Naive thymus-derived CD4-positive, alpha-beta T cell (primary cell): ENCODE measurements around the gene ETV6. TPM values are rescaled to one million over a fixed set of nuclear protein-coding genes. Genes with fewer than 3 reads are reported as not detected.

Source experiments
- ATAC-seq: fragments of 150-1000 bp; cut with Tn5 transposase; 2 replicates; pipeline ENCODE4 v1.10.0; 2021; ENCODE audit warnings: mild to moderate bottlenecking, moderate library complexity
- CTCF ChIA-PET: fragments of 350-600 bp; sonication (Branson Sonifier 250); formaldehyde crosslinking; loops from one replicate; lab custom pipeline; 2021; ENCODE audit warnings: antibody characterized with exemption; lab: Charles Lee
- POLR2A ChIA-PET: fragments of 350-600 bp; sonication (Branson Sonifier 250); formaldehyde crosslinking; loops from one replicate; lab custom pipeline; 2021; ENCODE audit warnings: antibody characterized with exemption, inconsistent platforms; lab: Charles Lee
- DNase-seq, 9 donors: peaks; one replicate each; pipeline versions ENCODE4 v3.0.0 to v3.0.0-alpha.2; 2020 to 2022; ENCODE audit warnings: mixed read lengths in 1 of 9
- H3K27ac ChIP-seq: one replicate; pipeline ENCODE4 v1.7.0; 2013; ENCODE audit warnings: mild to moderate bottlenecking, low read depth, low read length, moderate library complexity
- H3K27me3 ChIP-seq, 2 donors: one replicate each; pipeline ENCODE4 v1.7.0; 2013; ENCODE audit warnings: low read length in 2 of 2, mild to moderate bottlenecking in 2 of 2, moderate library complexity in 2 of 2; ENCODE audit not compliant: control insufficient read depth in 2 of 2, insufficient read depth in 2 of 2
- H3K36me3 ChIP-seq, 3 experiments: 1 replicate in 2 of 3; 2 replicates in 1 of 3; pipeline ENCODE4 v1.7.0; 2013; ENCODE audit warnings: low read length in 3 of 3, mild to moderate bottlenecking in 3 of 3, moderate library complexity in 1 of 3; ENCODE audit not compliant: insufficient read depth in 3 of 3, control insufficient read depth in 2 of 3
- H3K4me1 ChIP-seq, 2 donors: one replicate each; pipeline ENCODE4 v1.7.0; 2013; ENCODE audit warnings: low read length in 2 of 2, mild to moderate bottlenecking in 2 of 2, moderate library complexity in 1 of 2; ENCODE audit not compliant: control insufficient read depth in 2 of 2, insufficient read depth in 2 of 2
- H3K4me3 ChIP-seq: 2 replicates; pipeline ENCODE4 v1.7.0; 2013; ENCODE audit warnings: mild to moderate bottlenecking, low read length
- H3K9me3 ChIP-seq, 3 experiments: 1 replicate in 2 of 3; 2 replicates in 1 of 3; pipeline ENCODE4 v1.7.0; 2013; ENCODE audit warnings: low read length in 3 of 3; ENCODE audit not compliant: control insufficient read depth in 2 of 3
- H3K27ac Mint-ChIP-seq, 9 donors: one replicate each; pipeline ENCODE4 v1.8.0; 2020 to 2022; ENCODE audit warnings: mixed read lengths in 9 of 9, mild to moderate bottlenecking in 8 of 9, moderate library complexity in 5 of 9, inconsistent platforms in 2 of 9
- H3K27me3 Mint-ChIP-seq, 5 donors: one replicate each; pipeline ENCODE4 v1.8.0; 2021 to 2022; ENCODE audit warnings: mixed read lengths in 5 of 5, mild to moderate bottlenecking in 1 of 5
- H3K36me3 Mint-ChIP-seq, 5 donors: one replicate each; pipeline ENCODE4 v1.8.0; 2020 to 2022; ENCODE audit warnings: mixed read lengths in 5 of 5, mild to moderate bottlenecking in 3 of 5, inconsistent platforms in 1 of 5
- H3K4me1 Mint-ChIP-seq, 7 donors: one replicate each; pipeline ENCODE4 v1.8.0; 2020 to 2022; ENCODE audit warnings: mixed read lengths in 7 of 7, mild to moderate bottlenecking in 3 of 7, inconsistent platforms in 1 of 7
- H3K4me3 Mint-ChIP-seq, 10 donors: one replicate each; pipeline ENCODE4 v1.8.0; 2020 to 2022; ENCODE audit warnings: mild to moderate bottlenecking in 10 of 10, mixed read lengths in 10 of 10, moderate library complexity in 6 of 10, inconsistent platforms in 2 of 10
- H3K9me3 Mint-ChIP-seq, 11 donors: one replicate each; pipeline ENCODE4 v1.8.0; 2020 to 2022; ENCODE audit warnings: mixed read lengths in 11 of 11, mild to moderate bottlenecking in 4 of 11, inconsistent platforms in 1 of 11, moderate library complexity in 1 of 11
- intact Hi-C, 2 donors: fragments of 100-400 bp; cut with micrococcal nuclease; formaldehyde crosslinking; loops; one replicate each; pipeline ENCODE4 v1.15.1; 2023
- polyA plus RNA-seq, 2 donors: library from polyadenylated mRNA; unstranded; fragments of 300-500 nt; fragmentation: Illumina TruSeq; gene quantifications; one replicate each; pipeline ENCODE4 v1.2.3, GENCODE V29; 2021
- total RNA-seq, 6 experiments: library from RNA in 5 of 6; stranded (reverse) in 5 of 6; gene quantifications; 1 replicate in 5 of 6; 2 replicates in 1 of 6; pipeline ENCODE4 v1.2.3 and lab custom pipeline; 2021 to 2026

ETV6 gene
- total and polyA plus RNA-seq, 7 experiments from 2014 or later: 2.2 to 70.3 (median 25.3) TPM

DNA sequence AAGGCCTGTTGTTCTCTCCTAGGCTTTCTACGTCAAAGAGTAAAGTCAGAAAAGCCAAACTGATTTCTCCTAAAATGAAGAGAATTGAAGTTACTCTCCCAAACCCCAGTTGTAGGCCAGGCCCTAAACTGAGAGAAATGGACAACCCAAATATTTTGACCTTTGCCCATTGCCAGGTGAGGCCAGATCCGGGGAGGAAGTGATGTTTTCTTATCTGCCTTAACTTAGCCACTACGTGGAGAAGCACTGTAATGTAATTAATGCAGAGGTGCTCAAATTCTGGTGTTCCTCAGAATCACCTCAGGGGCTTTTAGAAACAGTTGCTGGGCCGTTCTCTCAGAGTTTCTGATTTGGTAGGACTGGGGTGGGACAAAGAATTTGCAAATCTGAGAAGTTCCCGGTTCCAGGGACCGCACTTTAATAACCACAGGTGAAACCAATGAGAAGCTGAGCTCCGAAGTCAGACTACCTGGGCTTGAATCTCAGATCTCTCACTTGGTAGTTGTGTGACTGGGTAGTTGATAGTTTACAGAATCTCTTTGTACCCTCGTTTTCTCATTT, 73.2 kb downstream of the ETV6 start:
- H3K4me1 ChIP-seq: peaks cover 3 to 17% of the 10 kb centered on the region in 2 donors
- no peak for DNase-seq
- no peaks in the 10 kb centered on the region for H3K9me3 ChIP-seq
- Mint-ChIP-seq H3K36me3 (peaks cover 0 to 44% (median 5%) of the 10 kb centered on the region in 5 donors), H3K27me3 (no peaks in the 10 kb centered on the region), H3K27ac (peak overlapping the region in 2 of 9 donors; percentile 7 to 28), H3K4me3 (no peak overlapping the region), H3K9me3 (peaks cover 0 to 4% (median 0%) of the 10 kb centered on the region in 11 donors), H3K4me1 (peaks cover 28 to 77% (median 46%) of the 10 kb centered on the region in 7 donors)
- intact Hi-C loops: loop anchor here in 1 of 2 donors (5.0 kb wide), 1 partner anchor 1825 kb away; no protein-coding TSS in a partner anchor
- no peaks in the 10 kb centered on the region for H3K27me3 ChIP-seq
- CTCF ChIA-PET: no interaction called here
- no peak overlapping the region for H3K27ac ChIP-seq
- ATAC-seq: no peak
- POLR2A ChIA-PET: no interaction called here
- no peaks in the 10 kb centered on the region for H3K36me3 ChIP-seq
- no peak overlapping the region for H3K4me3 ChIP-seq

DNA sequence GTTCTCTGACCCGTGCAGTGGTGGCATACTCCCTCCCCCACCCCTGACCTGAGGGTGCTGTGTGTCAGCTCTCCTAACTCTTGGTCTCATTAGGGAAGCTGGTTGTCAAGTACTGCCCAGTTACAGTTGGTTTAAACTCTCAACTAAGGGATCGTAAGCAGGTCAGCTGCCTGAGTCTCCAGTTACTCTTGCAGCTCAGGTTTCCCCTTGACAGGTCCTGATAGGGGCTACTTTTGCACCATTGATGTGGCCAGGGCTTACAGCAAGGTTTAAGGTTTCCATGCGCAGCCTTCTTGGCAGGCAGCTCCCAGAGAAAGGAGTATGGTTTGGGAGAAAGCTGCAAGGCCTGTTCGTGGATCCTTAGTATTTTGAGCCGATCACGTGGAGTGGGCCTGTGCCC, 74.5 kb downstream of the ETV6 start:
- H3K27ac Mint-ChIP-seq: peak overlapping the region in 2 of 9 donors; percentile 16 to 24
- H3K27me3 Mint-ChIP-seq: no peaks in the 10 kb centered on the region
- H3K4me3 Mint-ChIP-seq: no peak overlapping the region
- ChIA-PET CTCF (no interaction called here), POLR2A (no interaction called here)
- ATAC-seq (no peak), DNase-seq (no peak)
- no peak overlapping the region for H3K27ac ChIP-seq
- no peaks in the 10 kb centered on the region for H3K36me3 ChIP-seq
- H3K36me3 Mint-ChIP-seq: peaks cover 0 to 42% (median 5%) of the 10 kb centered on the region in 5 donors
- H3K4me3 ChIP-seq: no peak overlapping the region
- intact Hi-C loops: loop anchor here in 1 of 2 donors (5.0 kb wide), 1 partner anchor 1827 kb away; no protein-coding TSS in a partner anchor
- H3K4me1 Mint-ChIP-seq: peaks cover 34 to 72% (median 47%) of the 10 kb centered on the region in 7 donors
- no peaks in the 10 kb centered on the region for H3K27me3 ChIP-seq
- H3K4me1 ChIP-seq: peaks cover 3 to 25% of the 10 kb centered on the region in 2 donors
- H3K9me3 ChIP-seq: no peaks in the 10 kb centered on the region
- H3K9me3 Mint-ChIP-seq: peaks cover 0 to 4% (median 0%) of the 10 kb centered on the region in 11 donors

DNA sequence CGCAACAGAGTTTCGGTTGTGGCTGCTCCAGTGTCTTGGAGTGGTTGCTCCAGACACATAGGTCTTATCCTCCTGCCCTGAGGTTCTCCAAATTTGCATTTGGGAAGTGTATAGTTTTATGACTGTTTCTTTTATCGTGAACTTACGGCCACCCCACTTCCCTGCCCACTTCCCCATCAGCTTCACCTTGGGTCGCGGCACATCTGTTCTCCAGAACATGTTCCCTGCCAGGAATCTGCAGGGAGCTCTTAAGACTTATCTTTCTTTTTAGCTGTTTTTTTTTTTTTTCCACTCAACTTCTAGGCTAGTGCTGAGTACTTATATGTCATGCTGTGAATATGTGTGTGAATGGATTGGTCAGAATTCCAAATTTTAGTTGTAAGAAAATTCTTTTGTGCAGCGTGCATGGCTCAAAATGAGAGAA, 75.4 kb downstream of the ETV6 start:
- CTCF ChIA-PET: interaction anchor here (0.6 to 0.7 kb wide), 2 partner anchors 40 to 632 kb away, joined by 3 read pairs; partner anchors contain the start of gene BORCS5
- H3K4me3 Mint-ChIP-seq: no peak overlapping the region
- intact Hi-C loops: loop anchor here in 1 of 2 donors (5.0 kb wide), 1 partner anchor 1828 kb away; no protein-coding TSS in a partner anchor
- Histone ChIP-seq H3K27me3 (no peaks in the 10 kb centered on the region), H3K9me3 (no peaks in the 10 kb centered on the region), H3K36me3 (no peaks in the 10 kb centered on the region), H3K27ac (no peak overlapping the region), H3K4me3 (no peak overlapping the region), H3K4me1 (peaks cover 3 to 34% of the 10 kb centered on the region in 2 donors)
- H3K27me3 Mint-ChIP-seq: no peaks in the 10 kb centered on the region
- POLR2A ChIA-PET: no interaction called here
- H3K27ac Mint-ChIP-seq: peak overlapping the region in 4 of 9 donors; percentile 2 to 60 (median 39)
- H3K9me3 Mint-ChIP-seq: peaks cover 0 to 4% (median 0%) of the 10 kb centered on the region in 11 donors
- no peak for DNase-seq
- peaks cover 0 to 38% (median 5%) of the 10 kb centered on the region in 5 donors for H3K36me3 Mint-ChIP-seq
- no peak for ATAC-seq
- H3K4me1 Mint-ChIP-seq: peaks cover 40 to 72% (median 56%) of the 10 kb centered on the region in 7 donors

DNA sequence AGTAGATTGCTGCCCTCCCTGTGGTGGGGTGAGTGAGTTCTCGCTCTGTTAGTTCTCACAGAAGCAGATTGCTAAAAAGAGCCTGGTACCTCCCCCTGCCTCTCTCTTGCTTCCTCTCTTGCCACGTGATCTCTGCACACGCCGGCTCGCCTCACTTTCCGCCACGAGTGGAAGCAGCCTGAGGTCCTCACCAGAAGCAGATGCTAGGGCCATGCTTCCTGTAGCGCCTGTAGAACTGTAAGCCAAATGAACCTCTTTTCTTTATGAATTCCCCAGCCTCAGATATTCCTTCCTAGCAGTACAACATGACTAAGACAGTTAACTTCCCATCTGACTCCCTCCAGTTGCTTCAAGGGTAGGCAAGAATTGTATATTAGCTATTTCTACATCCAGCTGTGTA, 76.2 kb downstream of the ETV6 start:
- Histone ChIP-seq H3K4me3 (no peak overlapping the region), H3K4me1 (peaks cover 7 to 42% of the 10 kb centered on the region in 2 donors), H3K27me3 (no peaks in the 10 kb centered on the region), H3K36me3 (no peaks in the 10 kb centered on the region), H3K9me3 (no peaks in the 10 kb centered on the region), H3K27ac (no peak overlapping the region)
- intact Hi-C loops: loop anchor here in 1 of 2 donors (2.0 kb wide), 2 partner anchors 87 to 307 kb away; no protein-coding TSS in a partner anchor
- ChIA-PET POLR2A (interaction anchor here (0.6 to 0.7 kb wide), 2 partner anchors 170 to 883 kb away, joined by 4 read pairs; no protein-coding TSS in a partner anchor), CTCF (interaction anchor here (1.5 kb wide), 1 partner anchor 307 kb away, joined by 4 read pairs; no protein-coding TSS in a partner anchor)
- Mint-ChIP-seq H3K9me3 (peaks cover 0 to 4% (median 0%) of the 10 kb centered on the region in 11 donors), H3K4me1 (peaks cover 41 to 72% (median 63%) of the 10 kb centered on the region in 7 donors), H3K4me3 (peak overlapping the region in 3 of 10 donors; percentile 0 to 64 (median 28)), H3K27ac (peak overlapping the region in 7 of 9 donors; percentile 6 to 86 (median 57)), H3K36me3 (peaks cover 0 to 37% (median 5%) of the 10 kb centered on the region in 5 donors), H3K27me3 (no peaks in the 10 kb centered on the region)
- ATAC-seq (no peak), DNase-seq (no peak)

DNA sequence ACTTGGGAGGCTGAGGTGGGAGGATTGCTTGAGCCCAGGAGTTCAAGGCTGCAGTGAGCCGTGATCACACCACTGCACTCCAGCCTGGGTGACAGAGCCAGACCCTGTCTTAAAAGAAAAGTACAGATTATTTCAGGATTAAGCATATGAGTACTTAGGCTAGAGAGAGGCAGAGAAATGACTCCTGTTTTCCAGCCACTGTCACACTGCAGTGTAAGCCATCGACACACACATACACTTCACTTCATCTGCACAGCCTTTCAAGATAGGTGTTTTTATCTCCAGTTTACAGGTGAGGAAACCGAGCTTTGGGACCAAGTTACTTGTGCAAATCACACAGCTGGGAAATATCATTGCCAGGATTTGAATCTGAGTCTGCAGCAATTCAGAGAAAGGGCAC, 77.2 kb downstream of the ETV6 start:
- H3K4me1 ChIP-seq: peaks cover 16 to 50% of the 10 kb centered on the region in 2 donors
- peaks cover 0 to 31% (median 4%) of the 10 kb centered on the region in 5 donors for H3K36me3 Mint-ChIP-seq
- no peak for DNase-seq
- peak overlapping the region; percentile 16 to 86 (median 60) for H3K27ac Mint-ChIP-seq
- peak overlapping the region; percentile 19 for H3K27ac ChIP-seq
- intact Hi-C loops: loop anchor here (1.0 to 2.0 kb wide), 5 partner anchors 75 to 307 kb away; no protein-coding TSS in a partner anchor
- peaks cover 46 to 75% (median 66%) of the 10 kb centered on the region in 7 donors for H3K4me1 Mint-ChIP-seq
- peak overlapping the region; percentile 15 for H3K4me3 ChIP-seq
- peaks cover 0 to 4% (median 0%) of the 10 kb centered on the region in 11 donors for H3K9me3 Mint-ChIP-seq
- H3K9me3 ChIP-seq: no peaks in the 10 kb centered on the region
- no peak for ATAC-seq
- no peaks in the 10 kb centered on the region for H3K27me3 ChIP-seq
- ChIA-PET POLR2A (interaction anchor here (0.5 to 0.7 kb wide), 4 partner anchors 11 to 306 kb away, joined by 3 to 4 read pairs (median 3); no protein-coding TSS in a partner anchor), CTCF (interaction anchor here (0.6 to 1.5 kb wide), 4 partner anchors 18 to 306 kb away, joined by 3 to 4 read pairs (median 3); no protein-coding TSS in a partner anchor)
- peak overlapping the region in 9 of 10 donors; percentile 39 to 79 (median 51) for H3K4me3 Mint-ChIP-seq
- no peaks in the 10 kb centered on the region for H3K27me3 Mint-ChIP-seq
- H3K36me3 ChIP-seq: no peaks in the 10 kb centered on the region

DNA sequence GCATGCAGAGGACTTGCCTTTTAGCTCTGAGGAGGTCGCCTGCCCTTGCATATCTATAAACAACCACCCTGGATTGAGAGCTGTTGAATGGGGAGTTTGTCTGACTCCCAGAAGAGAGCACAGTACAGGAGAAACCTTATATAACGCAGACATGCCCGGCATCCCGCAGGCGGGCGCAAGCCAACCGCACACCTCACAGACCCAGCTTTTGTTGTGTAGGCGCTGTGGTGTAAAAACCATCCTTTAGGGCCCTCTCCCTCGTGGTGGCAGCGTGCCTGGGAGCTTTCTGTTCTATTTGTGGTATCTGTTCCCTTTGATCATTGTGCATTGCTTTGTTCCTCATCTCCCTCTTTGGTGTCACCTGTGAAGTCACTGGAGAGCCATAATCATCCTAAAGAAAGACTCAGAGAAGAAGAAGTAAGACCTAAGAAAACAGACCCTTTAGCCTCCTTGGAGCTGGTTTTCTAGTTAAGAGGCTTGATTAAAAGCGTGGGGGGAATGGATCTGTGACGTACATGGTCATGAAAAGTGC, 77.7 kb downstream of the ETV6 start:
- POLR2A ChIA-PET: interaction anchor here (0.5 to 0.6 kb wide), 3 partner anchors 11 to 305 kb away, joined by 3 read pairs; no protein-coding TSS in a partner anchor
- H3K9me3 Mint-ChIP-seq: peaks cover 0 to 4% (median 0%) of the 10 kb centered on the region in 11 donors
- H3K4me1 Mint-ChIP-seq: peaks cover 49 to 76% (median 72%) of the 10 kb centered on the region in 7 donors
- Histone ChIP-seq H3K27ac (peak overlapping the region; percentile 19), H3K9me3 (no peaks in the 10 kb centered on the region), H3K36me3 (no peaks in the 10 kb centered on the region), H3K4me1 (peaks cover 21 to 56% of the 10 kb centered on the region in 2 donors), H3K4me3 (peak overlapping the region; percentile 15), H3K27me3 (no peaks in the 10 kb centered on the region)
- peak overlapping the region; percentile 3 to 79 (median 46) for H3K4me3 Mint-ChIP-seq
- peaks cover 0 to 31% (median 4%) of the 10 kb centered on the region in 5 donors for H3K36me3 Mint-ChIP-seq
- peak; percentile 83 for ATAC-seq
- DNase-seq: peak in 8 of 9 donors; percentile 56 to 73 (median 66)
- peak overlapping the region; percentile 16 to 86 (median 60) for H3K27ac Mint-ChIP-seq
- no peaks in the 10 kb centered on the region for H3K27me3 Mint-ChIP-seq
- CTCF ChIA-PET: interaction anchor here (0.6 to 1.5 kb wide), 4 partner anchors 9 to 306 kb away, joined by 3 to 4 read pairs (median 3); no protein-coding TSS in a partner anchor
- intact Hi-C loops: loop anchor here (1.0 to 2.0 kb wide), 5 partner anchors 76 to 306 kb away; no protein-coding TSS in a partner anchor
